Stimulated activated CD4-positive, alpha-beta T cell treated with anti-CD3 and anti-CD28 coated beads, Interleukin-2, amount 100 ng/mL, for 4 hours (primary cell): Measurements from ENCODE around the gene CFAP45.
A peak's percentile ranks its signal among the peaks of the same experiment; 100 is the strongest.

Experiments used
- DNase-seq: peaks from one replicate; pipeline ENCODE4 v3.0.0-alpha.2; 2020; ENCODE audit warnings: low read depth

The CFAP45 gene

GRCh38 chr1:159923203-159924024, 23.4 kb upstream of the CFAP45 start:
- peak; percentile 71 for DNase-seq

- no peak for DNase-seq
These were observed 22.7 kb upstream of the CFAP45 start for GRCh38 chr1:159922511-159923202.

- DNase-seq = no peak
These were observed 21.9 kb upstream of the CFAP45 start for GRCh38 chr1:159921700-159922504.

GRCh38 chr1:159921251-159921650, 21.3 kb upstream of the CFAP45 start:
- no peak for DNase-seq

- no peak for DNase-seq
These were observed 20.7 kb upstream of the CFAP45 start for GRCh38 chr1:159920651-159921050.

GRCh38 chr1:159920202-159920601, 20.2 kb upstream of the CFAP45 start:
- DNase-seq = no peak

GRCh38 chr1:159919236-159919865, 19.4 kb upstream of the CFAP45 start:
- no peak for DNase-seq

- no peak for DNase-seq
These were observed 18.6 kb upstream of the CFAP45 start for GRCh38 chr1:159918352-159919200.

GRCh38 chr1:159917533-159918351, 17.8 kb upstream of the CFAP45 start:
- DNase-seq = no peak

- DNase-seq = no peak
These were observed 16.5 kb upstream of the CFAP45 start for GRCh38 chr1:159916242-159917051.

- no peak for DNase-seq
These were observed 15.7 kb upstream of the CFAP45 start for GRCh38 chr1:159915571-159916241.

GRCh38 chr1:159914252-159915018, 14.5 kb upstream of the CFAP45 start:
- DNase-seq = no peak

GRCh38 chr1:159913451-159914192, 13.7 kb upstream of the CFAP45 start:
- DNase-seq = no peak

- no peak for DNase-seq
These were observed 11.5 kb upstream of the CFAP45 start for GRCh38 chr1:159911326-159912070.

GRCh38 chr1:159908031-159908940, 8.3 kb upstream of the CFAP45 start:
- no peak for DNase-seq

GRCh38 chr1:159906960-159907359, 7.0 kb upstream of the CFAP45 start:
- DNase-seq = no peak
